ENCODE data around the gene CRAMP1. TPM values are rescaled to one million over a fixed set of nuclear protein-coding genes. Genes with fewer than 3 reads are reported as not detected.

Gene CRAMP1
- total and polyA plus RNA-seq, 7 donors, result 2.4 to 24.6 (median 6.4) TPM

DNA sequence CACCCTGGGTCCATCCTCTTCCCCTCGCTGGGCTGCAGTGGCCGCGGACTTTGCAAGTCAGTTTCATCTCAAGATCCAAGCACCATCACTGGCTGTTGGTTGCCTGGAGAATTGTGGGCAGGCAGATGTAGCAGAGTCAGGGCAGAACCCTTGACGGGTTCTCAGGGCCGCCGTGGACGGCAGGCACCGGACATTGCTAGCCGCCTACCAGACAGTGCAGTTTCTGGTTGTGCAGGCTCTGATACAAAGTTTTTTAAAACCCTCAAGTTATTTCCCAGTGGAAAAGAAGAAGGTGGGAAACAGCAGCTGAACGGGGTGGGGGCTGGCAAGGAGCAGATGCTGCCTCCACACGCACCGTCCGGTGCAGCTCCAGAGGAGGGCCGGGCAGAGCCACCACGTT is 97.2 kb downstream of the CRAMP1 start:
- no peak for TF ChIP-seq POLR2A (IDR thresholded peaks at IDR 0.05)
- TF ChIP-seq, protein P1, sequence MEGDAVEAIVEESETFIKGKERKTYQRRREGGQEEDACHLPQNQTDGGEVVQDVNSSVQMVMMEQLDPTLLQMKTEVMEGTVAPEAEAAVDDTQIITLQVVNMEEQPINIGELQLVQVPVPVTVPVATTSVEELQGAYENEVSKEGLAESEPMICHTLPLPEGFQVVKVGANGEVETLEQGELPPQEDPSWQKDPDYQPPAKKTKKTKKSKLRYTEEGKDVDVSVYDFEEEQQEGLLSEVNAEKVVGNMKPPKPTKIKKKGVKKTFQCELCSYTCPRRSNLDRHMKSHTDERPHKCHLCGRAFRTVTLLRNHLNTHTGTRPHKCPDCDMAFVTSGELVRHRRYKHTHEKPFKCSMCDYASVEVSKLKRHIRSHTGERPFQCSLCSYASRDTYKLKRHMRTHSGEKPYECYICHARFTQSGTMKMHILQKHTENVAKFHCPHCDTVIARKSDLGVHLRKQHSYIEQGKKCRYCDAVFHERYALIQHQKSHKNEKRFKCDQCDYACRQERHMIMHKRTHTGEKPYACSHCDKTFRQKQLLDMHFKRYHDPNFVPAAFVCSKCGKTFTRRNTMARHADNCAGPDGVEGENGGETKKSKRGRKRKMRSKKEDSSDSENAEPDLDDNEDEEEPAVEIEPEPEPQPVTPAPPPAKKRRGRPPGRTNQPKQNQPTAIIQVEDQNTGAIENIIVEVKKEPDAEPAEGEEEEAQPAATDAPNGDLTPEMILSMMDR (IDR thresholded peaks at IDR 0.05), result no peak
- no peak for TF ChIP-seq EP300 (IDR thresholded peaks at IDR 0.05)
- no peak for TF ChIP-seq POLR2AphosphoS5 (IDR thresholded peaks at IDR 0.05)
- no peak for DNase-seq
- Histone ChIP-seq H3K27ac (no peak overlapping the region), H3K4me3 (no peak overlapping the region), H3K27me3 (no peaks in the 10 kb centered on the region), H3K36me3 (no peaks in the 10 kb centered on the region), H3K4me1 (peaks cover 0 to 55% (median 40%) of the 10 kb centered on the region in 4 donors), H3K9me3 (no peaks in the 10 kb centered on the region)
- WGBS, 2 donors, result 94% methylated on average over 15 of the region's 15 CpGs
- intact Hi-C loops (cut with DNase I), result loop anchor here (5.0 kb wide), 2 partner anchors 63 to 292 kb away; partner anchors contain the start of genes EME2, MRPS34 and NME3

DNA sequence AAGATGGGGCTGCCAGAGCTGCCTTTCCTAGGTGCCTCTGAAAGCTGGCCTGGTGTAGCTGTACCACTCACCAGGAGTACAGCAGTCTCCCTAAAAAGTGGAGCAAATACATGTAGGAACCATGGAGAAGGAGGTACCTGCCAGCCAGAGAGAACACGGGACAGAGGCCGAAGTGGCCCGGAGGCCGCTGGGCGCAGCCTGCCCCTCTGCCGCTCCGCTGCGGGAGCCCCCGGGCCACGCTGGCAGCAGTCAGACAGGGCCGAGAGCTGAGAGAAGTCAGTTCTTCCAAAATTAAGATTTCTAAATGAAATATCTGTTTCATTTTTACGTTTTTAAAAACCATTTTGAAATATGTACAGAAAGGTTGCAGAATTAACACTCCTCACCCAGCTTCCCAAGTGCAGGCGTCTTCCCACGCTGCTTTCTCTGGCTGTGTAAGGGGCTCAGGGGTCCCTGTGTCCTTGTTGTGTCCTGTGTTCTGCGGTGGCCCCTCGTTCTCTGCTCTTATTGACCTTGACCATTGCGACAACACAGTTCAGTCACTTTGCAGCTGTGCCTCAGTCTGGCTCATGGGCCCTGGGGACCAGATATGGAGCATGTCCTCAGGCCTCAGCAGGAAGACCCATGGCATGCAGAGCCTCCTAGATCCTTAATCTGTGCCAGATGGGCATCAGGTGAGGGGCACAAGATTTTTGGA is 98.8 kb downstream of the CRAMP1 start:
- WGBS, 2 donors, result 91 to 93% methylated on average over 17 of the region's 17 CpGs
- Histone ChIP-seq H3K4me3 (no peak overlapping the region), H3K36me3 (no peaks in the 10 kb centered on the region), H3K27ac (no peak overlapping the region), H3K27me3 (no peaks in the 10 kb centered on the region), H3K9me3 (no peaks in the 10 kb centered on the region), H3K4me1 (peaks cover 0 to 47% (median 33%) of the 10 kb centered on the region in 4 donors)
- intact Hi-C loops (cut with DNase I), result no loop called here
- TF ChIP-seq POLR2AphosphoS5 (IDR thresholded peaks at IDR 0.05) (no peak), EP300 (IDR thresholded peaks at IDR 0.05) (no peak), POLR2A (IDR thresholded peaks at IDR 0.05) (no peak)
- TF ChIP-seq, protein P1 (IDR thresholded peaks at IDR 0.05), result no peak
- DNase-seq, result no peak

DNA sequence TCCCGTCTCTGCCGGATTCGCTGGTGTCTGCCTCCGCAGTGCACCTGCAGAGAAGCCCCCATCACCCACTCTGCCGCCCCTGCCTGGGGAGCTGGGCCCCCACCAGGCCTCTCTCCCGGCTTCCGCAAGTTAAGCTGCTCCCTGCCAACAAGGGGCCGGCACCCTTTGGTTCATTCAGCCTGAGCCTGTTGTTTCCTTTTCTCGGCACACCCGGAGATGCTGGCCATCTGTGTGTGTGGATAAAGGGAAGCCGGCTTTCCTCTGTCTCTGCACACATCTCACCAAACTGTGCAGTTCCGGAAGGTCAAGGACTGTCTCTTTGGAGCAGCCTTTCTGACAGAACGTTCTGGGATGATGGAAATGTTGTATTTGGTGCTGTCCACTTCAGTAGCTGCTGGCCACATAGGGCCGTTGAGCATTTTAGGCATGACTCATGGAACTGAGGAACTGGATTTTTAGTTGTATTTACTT is 100.7 kb downstream of the CRAMP1 start:
- WGBS, 2 donors, result 73 to 85% methylated on average over 14 of the region's 14 CpGs
- Histone ChIP-seq H3K9me3 (no peaks in the 10 kb centered on the region), H3K27me3 (no peaks in the 10 kb centered on the region), H3K4me3 (no peak overlapping the region), H3K27ac (no peak overlapping the region), H3K4me1 (peaks cover 0 to 33% (median 24%) of the 10 kb centered on the region in 4 donors), H3K36me3 (no peaks in the 10 kb centered on the region)
- no peak for DNase-seq
- TF ChIP-seq EP300 (IDR thresholded peaks at IDR 0.05) (no peak), POLR2A (IDR thresholded peaks at IDR 0.05) (no peak), POLR2AphosphoS5 (IDR thresholded peaks at IDR 0.05) (no peak)
- TF ChIP-seq, protein P1 (IDR thresholded peaks at IDR 0.05), result no peak
- intact Hi-C loops (cut with DNase I), result no loop called here

DNA sequence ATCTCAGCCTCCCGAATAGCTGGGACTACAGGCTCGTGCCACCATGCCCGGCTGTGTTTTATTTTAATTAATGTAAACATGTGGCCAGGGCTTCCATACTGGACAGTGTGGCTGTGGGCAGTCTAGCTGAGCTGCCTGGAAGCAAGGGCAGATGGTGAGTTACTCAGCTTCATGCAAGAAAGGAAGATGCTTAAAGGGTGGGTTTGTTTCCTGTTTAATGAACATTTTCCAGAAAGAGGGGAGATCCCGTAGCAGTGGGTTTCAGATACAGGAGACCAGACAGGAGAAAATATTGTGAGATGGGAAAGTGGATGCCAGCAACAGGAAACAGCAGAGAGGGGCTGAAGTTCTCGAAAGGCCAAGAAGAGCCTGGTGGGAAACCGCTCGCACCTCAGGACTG is 101.2 kb downstream of the CRAMP1 start:
- DNase-seq, result no peak
- no peaks in the 10 kb centered on the region for H3K36me3 ChIP-seq
- no peaks in the 10 kb centered on the region for H3K9me3 ChIP-seq
- 75 to 89% methylated on average over 7 of the region's 7 CpGs for WGBS, 2 donors
- H3K27ac ChIP-seq, result no peak overlapping the region
- intact Hi-C loops (cut with DNase I), result no loop called here
- no peak overlapping the region for H3K4me3 ChIP-seq
- H3K27me3 ChIP-seq, result no peaks in the 10 kb centered on the region
- H3K4me1 ChIP-seq, result peaks cover 0 to 27% (median 19%) of the 10 kb centered on the region in 4 donors
- TF ChIP-seq EP300 (IDR thresholded peaks at IDR 0.05) (no peak), POLR2A (IDR thresholded peaks at IDR 0.05) (no peak), POLR2AphosphoS5 (IDR thresholded peaks at IDR 0.05) (no peak)
- TF ChIP-seq, protein P1 (IDR thresholded peaks at IDR 0.05), result no peak

Data from sigmoid colon (tissue), 7 donors.